WTC11 (cell line): ENCODE data around the gene C15orf39. TPM values are rescaled to one million over a fixed set of nuclear protein-coding genes. Genes with fewer than 3 reads are reported as not detected.
A peak's percentile ranks its signal among the peaks of the same experiment; 100 is the strongest.

Source experiments
- ATAC-seq: fragments of 200-7000 bp; cut with Tn5 transposase; 2 replicates; pipeline ENCODE4 v1.10.0; 2021; ENCODE audit warnings: mild to moderate bottlenecking, moderate library complexity
- CTCF ChIA-PET: fragments of 300-600 bp; sonication (Branson Sonifier 250); formaldehyde crosslinking; loops from one replicate; lab custom pipeline; 2021; ENCODE audit warnings: antibody characterized with exemption; lab: Charles Lee
- POLR2A ChIA-PET: fragments of 350-600 bp; sonication (Branson Sonifier 250); formaldehyde crosslinking; loops from one replicate; lab custom pipeline; 2021; ENCODE audit warnings: antibody characterized with exemption; lab: Charles Lee
- DNase-seq: peaks from one replicate; pipeline ENCODE4 v3.0.0; 2021; ENCODE audit warnings: low spot score
- H3K27ac Mint-ChIP-seq: 2 replicates; pipeline ENCODE4 v1.8.0; 2021; ENCODE audit warnings: mixed read lengths
- H3K27me3 Mint-ChIP-seq: 2 replicates; pipeline ENCODE4 v1.8.0; 2021; ENCODE audit warnings: low read depth, mild to moderate bottlenecking, moderate library complexity, mixed read lengths
- H3K36me3 Mint-ChIP-seq: 2 replicates; pipeline ENCODE4 v1.8.0; 2021; ENCODE audit warnings: mixed read lengths
- H3K4me1 Mint-ChIP-seq: 2 replicates; pipeline ENCODE4 v1.8.0; 2022; ENCODE audit warnings: mixed read lengths
- H3K4me3 Mint-ChIP-seq: 2 replicates; pipeline ENCODE4 v1.8.0; 2021; ENCODE audit warnings: mild to moderate bottlenecking, moderate library complexity, mixed read lengths
- H3K9me3 Mint-ChIP-seq: 2 replicates; pipeline ENCODE4 v1.8.0; 2021; ENCODE audit warnings: mixed read lengths
- ATF1 ChIP-seq: sonication (generic); formaldehyde crosslinking; IDR thresholded peaks from 2 replicates; pipeline ENCODE4 v1.8.1; 2023; ENCODE audit warnings: mild to moderate bottlenecking, moderate library complexity, missing genetic modification reagents
- EMX1 ChIP-seq: fragments of 250-450 bp; sonication (Bioruptor Pico); IDR thresholded peaks from 2 replicates; pipeline ENCODE4 v1.8.0; 2021; ENCODE audit warnings: mild to moderate bottlenecking
- GABPB1 ChIP-seq: sonication (generic); formaldehyde crosslinking; IDR thresholded peaks from 2 replicates; pipeline ENCODE4 v1.8.1; 2023; ENCODE audit warnings: mild to moderate bottlenecking, missing genetic modification reagents
- IRF1 ChIP-seq: sonication (generic); formaldehyde crosslinking; IDR thresholded peaks from 2 replicates; pipeline ENCODE4 v1.8.0; 2023; ENCODE audit warnings: missing genetic modification reagents
- MAX ChIP-seq: sonication (generic); formaldehyde crosslinking; IDR thresholded peaks from 2 replicates; pipeline ENCODE4 v1.8.0; 2022; ENCODE audit warnings: mild to moderate bottlenecking, missing genetic modification reagents
- MYBL2 ChIP-seq: sonication (generic); formaldehyde crosslinking; IDR thresholded peaks from 2 replicates; pipeline ENCODE4 v1.8.1; 2023; ENCODE audit warnings: mild to moderate bottlenecking, moderate library complexity, missing genetic modification reagents
- SMAD4 ChIP-seq: sonication (generic); formaldehyde crosslinking; IDR thresholded peaks from 2 replicates; pipeline ENCODE4 v1.8.0; 2022; ENCODE audit warnings: mild to moderate bottlenecking, missing genetic modification reagents
- ZMAT4 ChIP-seq: fragments of 250-450 bp; sonication (Bioruptor Pico); IDR thresholded peaks from 2 replicates; pipeline ENCODE4 v1.9.0; 2021; ENCODE audit warnings: mild to moderate bottlenecking
- ZNF138 ChIP-seq: sonication (generic); formaldehyde crosslinking; conservative IDR thresholded peaks from 2 replicates; pipeline ENCODE4 v1.8.1; 2022; ENCODE audit warnings: mild to moderate bottlenecking, moderate library complexity, missing genetic modification reagents
- ZNF396 ChIP-seq: fragments of 250-450 bp; sonication (Bioruptor Pico); IDR thresholded peaks from 2 replicates; pipeline ENCODE4 v1.8.0; 2021; ENCODE audit warnings: mild to moderate bottlenecking, moderate library complexity, borderline replicate concordance
- total RNA-seq: library from RNA; stranded (reverse); gene quantifications from 3 replicates; pipeline ENCODE4 v1.2.3, GENCODE V29; 2021
- TF ChIP-seq, protein P1 (sequence below): fragments of 200-600 bp; IDR thresholded peaks from 2 replicates; pipeline ENCODE4 v1.8.0; 2022; ENCODE audit warnings: antibody characterized with exemption
- TF ChIP-seq, protein P2 (sequence below): sonication (generic); formaldehyde crosslinking; IDR thresholded peaks from 2 replicates; pipeline ENCODE4 v1.8.1; 2022; ENCODE audit warnings: low read depth, missing genetic modification reagents, borderline replicate concordance

The C15orf39 gene
- total RNA-seq, 1 experiment from 2014 or later: 52.8 TPM

DNA sequence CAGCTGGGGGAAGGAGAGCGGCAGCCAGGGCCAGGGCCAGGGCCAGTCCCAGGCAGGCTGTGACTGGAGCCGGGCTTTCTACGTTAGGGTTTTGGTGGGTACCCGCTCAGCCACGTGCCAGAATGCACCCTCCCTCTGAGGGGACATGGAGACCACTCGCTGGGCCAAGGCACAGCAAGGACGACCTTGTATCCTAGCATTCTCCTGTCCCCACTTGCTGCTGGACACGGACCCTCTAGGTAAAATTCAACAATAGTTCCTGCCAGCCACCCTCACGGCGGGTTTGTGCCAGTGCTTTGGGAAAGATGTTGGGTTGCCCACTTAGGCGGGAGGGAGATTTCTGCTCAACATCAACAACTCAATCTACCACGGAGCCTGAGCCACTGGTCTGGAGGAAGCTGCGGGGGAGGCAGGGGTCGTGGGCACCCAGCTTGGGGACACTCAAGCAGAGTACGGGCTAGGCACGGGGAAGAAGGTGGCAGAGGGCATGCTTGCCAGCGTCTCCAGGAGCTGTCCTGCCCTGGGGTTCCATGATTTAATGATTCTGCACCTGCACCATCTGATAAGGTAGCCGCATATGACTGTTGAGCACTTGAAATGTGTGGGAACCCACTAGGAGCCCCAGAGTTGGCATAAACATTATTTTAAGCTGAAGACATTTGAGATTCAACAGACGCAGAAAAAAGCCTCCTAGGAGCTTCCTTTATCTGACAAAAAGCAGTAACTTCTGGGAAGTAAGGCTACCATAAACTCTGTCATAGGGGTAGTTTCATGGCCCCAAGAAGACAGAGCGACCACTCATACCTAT, 22.5 kb upstream of the C15orf39 start:
- peaks cover 44% of the 10 kb centered on the region for H3K4me1 Mint-ChIP-seq

DNA sequence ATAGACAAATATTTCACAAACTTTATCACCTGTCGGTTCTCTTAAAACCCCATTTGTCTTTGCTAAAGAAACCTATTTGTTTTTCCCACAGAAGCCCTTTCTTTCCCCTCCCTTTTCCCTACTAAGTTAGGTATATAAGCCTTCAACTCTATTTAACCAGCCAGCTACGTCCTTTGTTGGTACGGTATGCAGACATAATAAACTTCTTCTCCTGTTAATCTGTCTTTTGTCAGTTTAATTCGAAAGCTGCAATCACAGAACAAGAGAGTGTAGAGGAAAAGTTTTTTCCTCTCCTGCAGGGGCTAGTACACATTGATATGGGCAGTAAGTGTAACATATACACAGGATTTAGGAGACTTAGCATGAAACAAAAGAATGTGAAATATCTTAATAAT, 21.9 kb upstream of the C15orf39 start:
- no peaks in the 10 kb centered on the region for H3K36me3 Mint-ChIP-seq
- TF ChIP-seq, protein P1, sequence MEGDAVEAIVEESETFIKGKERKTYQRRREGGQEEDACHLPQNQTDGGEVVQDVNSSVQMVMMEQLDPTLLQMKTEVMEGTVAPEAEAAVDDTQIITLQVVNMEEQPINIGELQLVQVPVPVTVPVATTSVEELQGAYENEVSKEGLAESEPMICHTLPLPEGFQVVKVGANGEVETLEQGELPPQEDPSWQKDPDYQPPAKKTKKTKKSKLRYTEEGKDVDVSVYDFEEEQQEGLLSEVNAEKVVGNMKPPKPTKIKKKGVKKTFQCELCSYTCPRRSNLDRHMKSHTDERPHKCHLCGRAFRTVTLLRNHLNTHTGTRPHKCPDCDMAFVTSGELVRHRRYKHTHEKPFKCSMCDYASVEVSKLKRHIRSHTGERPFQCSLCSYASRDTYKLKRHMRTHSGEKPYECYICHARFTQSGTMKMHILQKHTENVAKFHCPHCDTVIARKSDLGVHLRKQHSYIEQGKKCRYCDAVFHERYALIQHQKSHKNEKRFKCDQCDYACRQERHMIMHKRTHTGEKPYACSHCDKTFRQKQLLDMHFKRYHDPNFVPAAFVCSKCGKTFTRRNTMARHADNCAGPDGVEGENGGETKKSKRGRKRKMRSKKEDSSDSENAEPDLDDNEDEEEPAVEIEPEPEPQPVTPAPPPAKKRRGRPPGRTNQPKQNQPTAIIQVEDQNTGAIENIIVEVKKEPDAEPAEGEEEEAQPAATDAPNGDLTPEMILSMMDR: no peak
- TF ChIP-seq MYBL2 (CRISPR knock-in tag): no peak
- TF ChIP-seq, protein P2, sequence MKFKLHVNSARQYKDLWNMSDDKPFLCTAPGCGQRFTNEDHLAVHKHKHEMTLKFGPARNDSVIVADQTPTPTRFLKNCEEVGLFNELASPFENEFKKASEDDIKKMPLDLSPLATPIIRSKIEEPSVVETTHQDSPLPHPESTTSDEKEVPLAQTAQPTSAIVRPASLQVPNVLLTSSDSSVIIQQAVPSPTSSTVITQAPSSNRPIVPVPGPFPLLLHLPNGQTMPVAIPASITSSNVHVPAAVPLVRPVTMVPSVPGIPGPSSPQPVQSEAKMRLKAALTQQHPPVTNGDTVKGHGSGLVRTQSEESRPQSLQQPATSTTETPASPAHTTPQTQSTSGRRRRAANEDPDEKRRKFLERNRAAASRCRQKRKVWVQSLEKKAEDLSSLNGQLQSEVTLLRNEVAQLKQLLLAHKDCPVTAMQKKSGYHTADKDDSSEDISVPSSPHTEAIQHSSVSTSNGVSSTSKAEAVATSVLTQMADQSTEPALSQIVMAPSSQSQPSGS: no peak
- TF ChIP-seq IRF1 (CRISPR knock-in tag): no peak
- no peak for TF ChIP-seq ZNF138 (CRISPR knock-in tag)
- no peak for TF ChIP-seq ZMAT4 (CRISPR knock-in tag)
- TF ChIP-seq EMX1 (CRISPR knock-in tag): no peak
- TF ChIP-seq ZNF396 (CRISPR knock-in tag): no peak
- no peak overlapping the region for H3K27ac Mint-ChIP-seq
- H3K4me3 Mint-ChIP-seq: no peak overlapping the region
- H3K4me1 Mint-ChIP-seq: peaks cover 44% of the 10 kb centered on the region
- no peak for ATAC-seq
- ChIA-PET CTCF (interaction anchor here (1.0 to 2.3 kb wide), 5 partner anchors 15 to 150 kb away, joined by 3 to 9 read pairs (median 5); no protein-coding TSS in a partner anchor), POLR2A (no interaction called here)
- no peaks in the 10 kb centered on the region for H3K9me3 Mint-ChIP-seq
- H3K27me3 Mint-ChIP-seq: peaks cover 27% of the 10 kb centered on the region
- DNase-seq: no peak

More for the DNA sequence above, 22.5 kb upstream of the C15orf39 start:
- Mint-ChIP-seq H3K27me3 (peaks cover 27% of the 10 kb centered on the region), H3K4me3 (peak overlapping the region; percentile 45), H3K27ac (no peak overlapping the region), H3K9me3 (no peaks in the 10 kb centered on the region), H3K36me3 (no peaks in the 10 kb centered on the region)
- DNase-seq (no peak), ATAC-seq (peak; percentile 9)
- ChIA-PET POLR2A (interaction anchor here (0.7 kb wide), 1 partner anchor 22 kb away, joined by 3 read pairs; the partner anchor contains the start of gene C15orf39), CTCF (interaction anchor here (0.6 to 2.3 kb wide), 8 partner anchors 21 to 1126 kb away, joined by 3 to 9 read pairs (median 6); partner anchors contain the start of gene C15orf39)
- TF ChIP-seq SMAD4 (CRISPR knock-in tag) (no peak), MAX (CRISPR knock-in tag) (peak; percentile 56; the same call in 1 of the 2 replicates)

GRCh38 chr15:75181780-75182179, 19.9 kb upstream of the C15orf39 start:
- CTCF ChIA-PET: interaction anchor here (0.6 to 3.3 kb wide), 12 partner anchors 11 to 158 kb away, joined by 3 to 24 read pairs (median 4); partner anchors contain the start of genes C15orf39 and PPCDC
- H3K9me3 Mint-ChIP-seq: no peaks in the 10 kb centered on the region
- TF ChIP-seq ATF1 (no peak), GABPB1 (peak; percentile 19; the same call in 1 of the 2 replicates)
- POLR2A ChIA-PET: no interaction called here
- no peak overlapping the region for H3K4me3 Mint-ChIP-seq
- no peak overlapping the region for H3K27ac Mint-ChIP-seq
- no peaks in the 10 kb centered on the region for H3K36me3 Mint-ChIP-seq
- ATAC-seq: no peak
- DNase-seq: no peak
- H3K27me3 Mint-ChIP-seq: peaks cover 22% of the 10 kb centered on the region
- H3K4me1 Mint-ChIP-seq: peaks cover 53% of the 10 kb centered on the region
